NCI-H345 (cell line): ENCODE data around the gene TRIM17.
A peak's percentile ranks its signal among the peaks of the same experiment; 100 is the strongest.
"Not testable (repeated sequence)": the region's sequence is repeated elsewhere in the genome, so short reads cannot be mapped to it uniquely, and the experiment has no call there.

Source experiments
- DNase-seq: peaks from one replicate; lab custom pipeline; 2025; lab: John Stamatoyannopoulos, UW

TRIM17 gene

DNA sequence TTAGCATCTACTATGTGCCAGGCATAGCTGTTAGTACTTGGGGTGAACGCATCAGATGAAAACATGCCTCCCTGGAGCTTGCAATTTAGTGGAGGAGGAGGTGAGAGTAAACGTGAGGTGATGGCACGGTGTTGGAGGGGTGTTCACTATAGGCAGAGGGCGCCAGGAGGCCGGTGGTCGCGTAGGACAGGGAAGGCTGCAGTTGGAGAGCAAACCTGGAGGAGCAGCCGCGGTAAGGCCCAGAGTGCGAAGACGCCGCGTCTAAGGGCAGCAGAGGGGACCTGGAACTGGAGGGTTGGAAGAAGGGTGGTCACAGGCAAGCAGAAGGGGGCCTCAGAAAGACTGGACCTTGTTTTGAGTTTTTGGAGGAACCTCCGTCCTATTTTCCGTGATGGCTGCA is 30.2 kb upstream of the TRIM17 start:
- no peak for DNase-seq

DNA sequence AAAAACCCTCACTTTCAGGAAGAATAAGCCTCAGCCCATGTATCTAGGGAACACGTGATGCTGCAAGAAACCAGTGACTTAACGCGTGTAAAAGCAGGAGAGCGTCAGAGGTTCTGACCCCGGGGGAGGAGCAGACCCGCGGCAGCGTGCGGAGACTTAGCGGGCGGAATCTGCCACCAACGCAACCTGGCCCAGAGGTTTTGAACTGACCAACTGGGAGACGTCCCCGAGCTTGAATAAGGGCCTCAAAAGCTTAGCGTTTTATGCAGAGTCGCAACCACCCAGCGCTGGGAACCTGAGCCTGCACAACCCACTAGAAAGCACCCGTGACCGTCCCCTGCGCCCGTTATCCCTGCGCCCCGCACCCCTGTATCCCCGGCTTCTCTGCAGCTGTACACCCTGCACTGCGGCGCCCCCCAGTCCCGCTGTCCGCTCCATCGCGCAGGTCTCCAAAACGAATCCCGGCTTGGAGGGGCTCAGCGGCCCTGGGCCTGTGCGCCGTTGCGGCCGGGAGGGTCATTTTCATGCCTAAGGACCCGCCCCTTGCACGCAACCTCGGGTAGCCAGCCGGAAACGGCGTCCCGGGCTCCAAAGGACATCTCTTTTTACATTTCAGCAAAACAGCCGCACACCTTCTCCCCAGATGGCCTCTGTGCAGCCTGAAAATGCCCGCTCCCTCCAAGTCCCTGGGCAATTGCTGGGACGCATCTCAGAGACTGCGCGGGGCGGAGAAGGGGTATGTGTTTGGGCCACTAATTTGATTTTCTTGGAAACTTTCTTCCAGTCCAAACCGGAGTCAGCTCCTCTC is 29.4 kb upstream of the TRIM17 start:
- no peak for DNase-seq

DNA sequence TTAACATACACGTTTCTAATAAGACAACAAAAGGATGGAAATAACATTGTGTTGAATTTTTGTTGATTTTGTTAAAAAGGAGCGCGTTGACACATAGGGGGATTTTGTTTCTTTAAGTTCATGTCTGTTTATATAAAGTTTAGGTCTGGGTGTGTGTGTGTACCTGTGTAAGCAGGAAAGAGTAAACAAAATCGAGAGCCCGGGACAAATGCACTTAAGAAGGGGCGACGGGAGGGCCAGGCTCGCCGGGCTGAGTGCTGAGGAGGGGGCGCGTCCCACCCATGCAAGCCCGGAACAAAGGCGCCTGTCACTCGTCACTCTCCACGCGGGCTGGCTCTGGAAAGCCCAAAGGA is 28.8 kb upstream of the TRIM17 start:
- no peak for DNase-seq

DNA sequence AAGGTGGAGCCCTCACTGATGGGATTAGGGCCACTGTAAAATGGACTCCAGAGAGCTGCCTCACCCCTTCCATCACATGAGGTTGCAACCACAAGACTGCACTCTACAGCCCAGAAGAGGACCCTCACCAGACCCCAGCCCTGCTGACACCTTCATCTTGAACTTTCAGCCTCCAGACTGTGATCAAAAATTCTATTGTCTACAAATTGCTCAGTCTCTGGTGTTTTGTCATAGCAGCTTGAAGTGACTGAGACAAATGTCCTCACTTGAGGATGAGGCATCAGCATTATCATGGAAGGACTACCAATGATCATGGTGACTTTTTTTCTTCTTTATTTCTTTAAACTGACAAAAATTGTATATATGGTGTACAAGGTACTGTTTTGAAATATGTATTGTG is 26.7 kb upstream of the TRIM17 start:
- DNase-seq, result no peak

DNA sequence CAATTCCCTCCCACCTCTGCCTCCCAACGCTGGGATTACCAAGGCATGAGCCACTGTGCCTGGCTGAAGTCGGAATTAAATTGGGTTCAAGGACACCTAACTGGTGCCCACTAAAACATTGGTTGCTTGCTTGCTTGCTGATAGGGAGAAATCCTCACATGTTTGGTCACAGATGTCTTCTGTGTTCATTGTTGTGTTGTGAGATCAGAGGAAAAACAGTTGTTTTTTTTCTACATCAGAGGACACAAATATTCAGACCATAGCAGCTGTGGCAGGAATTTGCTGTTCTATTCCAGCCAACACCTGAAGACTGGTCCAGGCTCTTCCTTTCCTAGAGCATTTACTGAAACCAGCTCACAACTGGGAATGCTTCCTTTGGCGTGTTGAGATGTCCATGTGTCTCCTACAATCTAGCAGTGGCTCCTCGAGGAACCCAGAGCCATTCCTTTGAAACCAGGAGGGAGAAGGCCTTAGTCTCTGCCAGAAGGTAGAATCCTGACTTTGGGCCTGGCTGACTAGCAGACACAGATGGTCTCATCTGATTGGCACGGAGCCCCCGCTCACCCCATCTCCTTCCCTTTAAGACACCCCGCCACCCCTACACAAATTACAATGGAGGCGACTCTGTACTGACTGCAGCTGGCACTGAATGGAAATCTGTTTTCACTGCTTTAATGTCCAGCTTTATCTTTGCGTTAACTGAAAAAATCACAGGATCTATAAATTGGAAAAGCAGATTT is 24.3 kb upstream of the TRIM17 start:
- DNase-seq, result no peak

DNA sequence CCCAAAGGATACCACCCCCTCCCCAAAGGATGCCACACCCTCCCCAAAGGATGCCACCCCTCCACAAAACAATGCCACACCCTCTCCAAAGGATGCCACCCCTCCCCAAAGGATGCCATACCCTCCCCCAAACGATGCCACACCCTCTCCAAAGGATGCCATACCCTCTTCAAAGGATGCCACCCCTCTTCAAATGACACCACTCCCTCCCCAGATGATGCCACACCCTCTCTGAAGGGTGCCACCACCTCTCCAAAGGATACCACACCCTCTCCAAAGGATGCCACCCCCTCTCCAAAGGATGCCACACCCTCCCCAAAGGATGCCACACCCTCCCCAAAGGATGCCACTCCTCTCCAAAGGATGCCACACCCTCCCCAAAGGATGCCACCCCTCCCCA is 21.6 kb upstream of the TRIM17 start:
- DNase-seq, result no peak

DNA sequence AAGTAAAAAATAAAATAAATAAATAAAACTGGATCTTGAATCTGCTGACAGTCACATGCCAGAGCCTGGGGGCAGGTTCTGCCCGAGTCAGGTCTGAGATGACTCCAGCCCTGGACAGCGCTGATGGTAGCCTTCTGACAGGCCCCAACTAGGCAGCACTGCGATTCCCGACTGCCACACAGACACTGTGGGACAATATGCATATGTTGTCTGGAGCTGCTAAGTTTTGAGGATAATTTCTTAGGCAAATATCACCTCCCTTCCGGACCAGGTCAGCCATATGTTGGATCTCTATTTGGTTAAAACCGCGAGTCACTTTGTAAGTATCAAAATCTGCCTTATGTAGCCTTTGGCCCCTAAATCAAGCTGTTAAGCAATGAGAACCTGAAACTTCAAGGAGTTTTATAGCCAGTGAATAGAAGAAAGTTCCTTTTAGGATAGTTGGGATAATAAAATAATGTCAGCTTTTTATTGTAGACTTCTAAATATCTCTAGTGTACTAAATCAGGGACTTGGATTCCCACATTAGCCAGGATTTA is 20.8 kb upstream of the TRIM17 start:
- no peak for DNase-seq

DNA sequence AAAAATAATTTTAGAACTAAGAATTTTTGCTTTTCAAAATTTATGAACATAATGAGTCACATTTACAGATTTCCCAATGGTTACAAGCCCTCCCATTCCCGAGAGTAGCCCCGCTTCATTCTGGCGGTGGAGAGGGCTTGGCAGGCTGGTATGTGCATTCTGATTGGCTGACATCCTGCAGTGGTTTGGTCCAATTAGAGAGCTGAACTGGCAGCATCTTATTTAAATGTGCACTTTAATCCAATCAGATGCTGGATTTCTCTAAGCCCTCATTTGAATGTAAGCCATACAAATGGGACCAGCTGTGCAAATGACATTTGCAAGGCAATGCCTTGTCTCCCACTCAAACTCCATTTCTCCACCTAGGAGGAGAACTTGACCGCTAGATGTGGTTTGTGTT is 18.0 kb upstream of the TRIM17 start:
- no peak for DNase-seq

DNA sequence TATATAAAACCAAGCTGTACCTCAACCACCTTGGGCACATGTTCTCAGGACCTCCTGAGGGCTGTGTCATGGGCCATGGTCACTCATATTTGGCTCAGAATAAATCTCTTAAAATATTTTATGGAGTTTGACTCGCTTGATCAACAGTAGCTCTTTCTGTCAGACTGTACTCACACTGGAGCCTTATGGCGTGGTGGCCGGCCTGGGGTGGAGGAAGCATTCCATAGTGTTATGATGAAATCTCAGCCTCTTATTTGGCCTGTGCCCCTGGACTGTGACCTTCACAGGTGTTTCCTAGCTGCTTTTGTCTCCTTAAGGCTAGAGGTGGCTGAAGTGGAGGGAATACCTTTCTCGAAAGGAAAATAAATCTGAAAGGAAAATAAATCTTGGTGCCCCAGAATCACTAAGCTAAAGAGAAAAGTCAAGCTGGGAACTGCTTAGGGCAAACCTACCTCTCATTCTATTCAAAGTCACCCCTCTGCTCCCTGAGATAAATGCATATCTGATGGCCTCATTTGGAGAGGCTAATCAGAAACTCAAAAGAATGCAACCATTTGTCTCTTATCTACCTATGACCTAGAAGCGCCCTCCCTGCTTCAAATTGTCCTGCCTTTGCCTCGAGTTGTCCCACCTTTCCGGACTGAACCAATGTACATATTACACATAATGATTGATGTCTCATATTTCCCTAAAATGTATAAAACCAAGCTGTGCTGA is 16.8 kb upstream of the TRIM17 start:
- DNase-seq, result not testable (repeated sequence)

DNA sequence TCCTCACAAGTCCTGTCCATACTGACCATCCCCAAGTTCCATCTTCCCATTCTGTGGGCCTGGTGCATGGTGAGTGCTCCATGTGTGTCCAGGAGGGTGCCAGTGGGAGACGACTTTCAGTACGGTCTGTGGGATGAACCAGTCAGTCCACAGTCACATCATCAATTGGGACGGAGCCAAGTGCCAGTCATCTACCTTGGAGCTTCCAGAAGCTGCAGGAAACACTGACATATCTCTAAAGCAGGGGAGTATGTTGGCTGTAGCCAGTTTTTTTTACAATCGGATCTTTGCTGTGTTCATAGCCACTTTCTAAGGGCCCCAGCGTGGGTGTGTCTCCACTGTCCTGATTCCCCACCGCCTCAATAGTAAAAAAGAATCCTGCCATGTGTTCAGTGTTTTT is 13.6 kb upstream of the TRIM17 start:
- no peak for DNase-seq

DNA sequence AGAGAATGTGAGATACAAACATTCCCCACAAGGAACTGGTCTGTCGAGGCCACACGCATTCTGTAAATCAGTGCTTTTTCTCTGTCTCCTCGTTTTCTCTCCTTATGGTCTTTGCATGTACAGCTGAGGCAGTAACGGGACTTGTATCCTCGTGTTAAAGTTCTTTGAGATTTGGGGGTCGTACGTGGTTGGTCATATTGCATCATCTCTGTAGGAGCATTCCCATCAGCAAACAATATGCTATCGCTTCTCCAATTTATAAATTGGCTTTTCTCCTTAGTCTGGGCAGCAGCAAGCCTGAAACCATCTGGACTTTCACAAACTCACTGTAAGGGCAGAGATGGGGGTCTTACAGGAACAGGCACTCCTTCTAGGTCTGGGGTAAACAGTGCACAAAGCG is 13.0 kb upstream of the TRIM17 start:
- no peak for DNase-seq

DNA sequence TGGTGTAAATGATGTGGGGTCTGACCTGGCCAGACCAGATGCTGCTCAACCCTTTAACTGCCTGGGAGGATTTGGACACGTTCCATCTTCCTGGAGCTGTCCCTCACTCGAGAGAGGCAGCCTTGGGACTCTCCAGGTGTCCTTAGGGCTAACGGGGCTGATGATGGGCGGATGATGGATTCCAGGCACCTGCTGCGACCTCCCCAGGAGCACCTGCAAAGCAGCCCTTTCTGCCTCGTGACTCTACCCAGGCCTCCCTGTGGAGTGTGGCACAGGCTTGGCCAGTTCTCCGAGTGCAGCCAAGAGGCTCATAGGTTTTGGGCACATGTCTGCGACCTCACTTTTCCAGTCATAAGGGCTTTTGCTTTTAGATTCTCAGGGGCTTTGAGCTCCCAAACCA is 12.3 kb upstream of the TRIM17 start:
- DNase-seq, result peak; percentile 87

DNA sequence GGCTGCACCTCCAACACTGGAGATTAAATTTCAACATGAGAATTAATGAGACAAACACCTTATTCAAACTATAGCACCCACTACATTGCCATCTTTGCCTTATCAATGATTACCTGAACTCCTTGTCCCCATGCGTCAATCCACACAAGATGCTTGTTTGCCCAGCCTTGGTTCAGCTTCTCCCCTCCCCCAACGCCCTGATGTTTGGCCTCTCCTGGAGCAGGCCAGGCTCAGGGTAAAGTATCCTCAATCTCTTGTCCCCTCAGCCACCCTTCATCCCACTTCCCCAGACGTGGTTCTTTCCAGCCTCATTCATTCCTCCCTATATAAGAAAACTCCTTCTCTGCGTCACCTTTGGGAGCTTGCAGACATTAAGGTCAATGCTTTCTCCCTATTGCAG is 11.8 kb upstream of the TRIM17 start:
- DNase-seq, result no peak

DNA sequence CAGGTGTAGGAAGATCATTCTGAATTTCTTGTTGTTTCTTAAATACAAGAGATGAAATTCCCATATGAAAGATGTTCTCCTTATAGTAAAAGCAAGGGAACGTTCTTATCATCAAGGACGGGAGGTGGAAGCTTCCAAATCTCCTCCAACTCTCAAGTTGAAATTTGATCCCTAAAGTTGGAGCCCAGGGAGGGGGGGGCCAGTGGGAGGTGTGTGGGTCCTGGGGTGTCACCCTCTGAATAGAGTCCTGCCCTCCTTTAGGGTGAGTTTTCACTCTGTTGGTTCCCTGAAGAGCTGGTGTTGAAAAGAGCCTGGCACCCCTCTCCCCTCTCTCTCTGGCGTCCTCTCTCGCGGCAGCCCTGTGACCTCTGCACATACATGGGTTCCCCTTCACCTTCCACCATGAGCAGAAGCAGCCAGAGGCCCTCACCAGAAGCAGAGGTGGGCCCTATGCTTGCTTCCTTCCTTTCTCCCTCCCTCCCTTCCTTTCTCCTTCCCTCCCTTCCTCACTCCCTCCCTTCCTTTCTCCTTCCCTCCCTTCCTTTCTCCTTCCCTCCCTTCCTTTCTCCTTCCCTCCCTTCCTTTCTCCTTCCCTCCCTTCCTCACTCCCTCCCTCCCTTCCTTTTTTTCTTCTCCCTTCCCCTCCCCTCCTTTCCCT is 10.0 kb upstream of the TRIM17 start:
- DNase-seq, result no peak

DNA sequence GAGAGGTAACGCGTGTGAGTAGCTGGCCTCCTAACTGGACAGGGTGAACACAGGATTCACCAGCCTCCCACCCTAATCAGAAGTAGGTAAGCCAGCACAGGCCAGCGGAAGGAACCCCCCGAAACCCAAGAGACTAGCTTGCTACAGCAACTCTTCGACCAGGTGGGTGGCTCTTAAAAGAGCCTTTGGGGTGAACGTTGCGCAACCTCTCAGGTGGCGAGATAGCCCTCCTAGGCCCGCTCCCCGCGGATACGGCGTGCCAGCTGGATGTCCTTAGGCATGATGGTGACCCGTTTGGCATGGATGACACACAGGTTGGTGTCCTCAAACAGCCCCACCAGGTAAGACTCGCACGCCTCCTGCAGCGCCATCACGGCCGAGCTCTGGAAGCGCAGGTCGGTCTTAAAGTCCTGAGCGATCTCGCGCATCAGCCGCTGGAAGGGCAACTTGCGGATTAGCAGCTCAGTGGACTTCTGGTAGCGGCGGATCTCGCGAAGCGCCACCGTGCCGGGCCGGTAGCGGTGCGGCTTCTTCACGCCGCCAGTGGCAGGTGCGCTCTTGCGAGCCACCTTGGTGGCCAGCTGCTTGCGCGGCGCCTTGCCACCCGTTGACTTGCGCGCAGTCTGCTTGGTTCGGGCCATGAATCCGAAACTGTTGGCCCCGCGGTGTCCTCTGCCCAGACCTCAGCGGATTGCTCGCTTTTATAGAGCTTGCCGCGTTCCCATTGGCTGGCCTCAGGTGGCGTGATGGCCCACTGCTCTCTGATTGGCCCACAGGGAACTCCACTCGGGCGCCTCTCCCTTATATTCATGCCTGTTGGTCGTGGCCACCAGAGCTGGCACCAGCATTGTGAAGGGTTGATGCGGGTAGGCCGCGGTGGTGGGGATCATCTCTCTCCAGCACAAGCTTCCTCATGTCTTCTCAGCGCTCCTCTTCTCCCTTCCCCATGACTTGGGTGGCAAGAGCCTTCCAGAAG is 8.3 kb upstream of the TRIM17 start:
- DNase-seq, result no peak

DNA sequence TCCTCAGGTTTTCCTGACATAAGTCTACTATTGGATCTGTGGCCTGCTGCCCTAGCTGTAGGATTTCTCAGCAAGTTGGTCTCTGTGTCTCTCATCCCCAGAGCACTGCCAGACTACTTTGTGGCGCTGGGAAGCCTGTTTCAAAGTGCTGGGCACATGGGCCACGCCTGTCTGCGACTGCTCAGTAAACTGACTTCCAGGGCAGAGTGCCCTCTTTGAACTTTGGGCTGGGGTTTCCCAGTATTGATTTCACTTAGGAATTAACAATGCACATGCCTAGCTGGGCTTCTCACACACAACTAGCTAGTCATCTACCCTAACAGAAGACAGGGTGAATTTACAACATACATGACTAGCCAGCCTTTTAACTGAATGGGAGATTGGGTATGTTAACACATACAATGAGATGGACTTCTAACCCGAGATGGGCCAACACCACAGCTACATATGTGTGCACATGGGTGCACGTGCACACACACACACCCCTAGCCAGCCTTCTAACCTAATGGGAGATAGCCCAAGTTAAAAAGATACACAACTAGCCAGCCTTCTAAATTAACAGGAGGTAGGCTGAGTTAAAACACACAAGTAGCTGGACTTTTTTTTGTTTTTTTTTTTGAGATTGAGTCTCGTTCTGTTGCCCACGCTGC is 6.9 kb upstream of the TRIM17 start:
- no peak for DNase-seq

DNA sequence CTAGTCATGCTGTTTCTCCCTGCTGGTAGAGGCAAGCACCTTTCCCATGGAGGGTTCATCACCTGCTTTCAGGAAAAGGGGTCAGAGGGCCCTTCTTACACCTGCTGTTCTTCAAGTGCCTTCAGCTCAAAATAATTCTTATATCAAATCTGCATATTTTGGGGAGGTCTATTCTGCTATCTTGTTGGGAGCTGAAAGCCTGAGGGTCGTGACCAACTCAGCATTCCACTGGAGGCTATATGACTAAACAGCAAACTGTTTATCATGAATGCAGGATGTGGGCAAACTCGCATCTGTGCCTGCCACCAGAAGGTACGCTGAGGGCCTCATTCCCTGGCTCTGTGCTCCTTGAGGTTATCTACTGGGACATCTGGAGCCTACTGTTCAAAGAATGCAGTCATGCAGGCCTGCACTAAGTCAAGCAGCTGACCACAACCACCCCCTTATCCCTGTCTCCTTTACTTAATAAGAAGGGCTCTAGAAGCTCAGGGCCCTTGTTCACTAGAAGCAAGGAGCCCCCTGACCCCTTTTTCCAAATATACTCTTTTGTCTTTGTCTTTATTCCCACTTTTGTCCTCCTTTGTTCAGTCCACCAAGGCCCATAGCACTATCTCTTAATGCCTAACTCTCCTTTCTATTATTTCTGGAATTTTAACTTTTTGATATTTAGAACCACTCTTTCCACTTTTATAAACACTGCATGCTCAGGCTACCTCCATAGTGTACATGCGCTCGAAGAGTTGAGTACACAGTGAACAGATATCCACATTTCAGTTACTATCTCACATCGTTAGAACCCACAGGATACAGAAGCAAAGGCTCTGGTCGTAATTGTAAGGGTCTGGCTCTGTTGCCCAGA is 4.5 kb upstream of the TRIM17 start:
- no peak for DNase-seq

DNA sequence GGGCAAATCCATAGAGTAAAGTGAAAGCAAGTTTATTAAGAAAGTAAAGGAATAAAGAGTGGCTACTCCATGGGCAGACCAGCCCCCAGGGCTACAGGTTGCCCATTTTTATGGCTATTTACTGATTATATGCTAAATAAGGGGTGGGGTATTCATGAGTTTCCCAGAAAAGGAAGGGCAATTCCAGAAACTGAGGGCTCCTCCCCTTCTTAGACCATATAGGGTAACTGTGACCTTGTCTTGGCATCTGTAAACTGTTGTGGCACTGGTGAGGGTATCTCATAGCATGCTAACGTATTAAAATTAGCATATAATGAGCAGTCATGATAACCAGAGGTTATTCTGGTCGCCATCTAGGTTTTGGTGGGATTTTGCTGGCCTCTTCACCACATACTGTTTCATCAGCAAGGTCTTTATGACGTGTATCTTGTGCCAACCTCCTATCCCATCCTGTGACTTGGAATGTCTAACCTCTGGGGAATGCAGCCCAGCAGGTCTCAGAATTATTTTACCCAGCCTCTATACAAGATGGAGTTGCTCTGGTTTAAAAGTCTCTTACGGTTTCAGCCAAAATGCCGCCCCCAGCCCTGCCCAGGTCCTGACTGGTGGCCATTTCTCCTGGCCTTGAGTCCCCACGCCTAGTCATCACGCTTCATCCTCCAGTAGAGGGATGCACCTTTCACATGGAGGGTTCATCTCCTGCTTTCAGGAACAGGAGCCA is 982 bp upstream of the TRIM17 start:
- DNase-seq, result no peak

DNA sequence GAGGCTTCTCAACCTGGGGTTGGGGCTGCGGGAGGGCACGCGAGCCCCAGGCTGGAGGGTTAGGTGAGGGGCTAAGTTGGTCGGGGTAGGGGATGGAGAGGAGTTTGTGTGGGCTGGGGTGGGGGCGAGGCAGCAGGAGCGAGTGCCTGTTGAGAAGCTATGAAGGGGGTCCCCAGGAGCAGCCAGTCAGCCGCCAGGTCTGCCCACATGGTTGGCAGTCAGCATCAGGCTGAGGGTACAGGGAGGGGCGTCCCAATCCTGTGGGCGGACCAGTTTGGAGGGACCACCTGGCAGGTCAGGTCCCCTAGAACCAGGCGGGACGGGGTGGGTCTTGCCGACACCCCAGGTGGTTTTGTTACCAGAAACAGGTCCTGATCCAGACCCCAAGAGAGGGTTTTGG is 400 bp upstream of the TRIM17 start:
- DNase-seq, result no peak
